ENCODE results near the gene INSYN1.
A peak's percentile ranks its signal among the peaks of the same experiment; 100 is the strongest.

INSYN1 gene

GRCh38 chr15:73754461-73754860 lies 1.3 kb upstream of the INSYN1 start:
- Histone ChIP-seq H3K36me3 (no peaks in the 10 kb centered on the region), H3K4me3 (no peak overlapping the region), H3K4me1 (peaks cover 0 to 26% (median 15%) of the 10 kb centered on the region in 4 donors), H3K9me3 (no peaks in the 10 kb centered on the region), H3K27me3 (peaks cover 0 to 56% of the 10 kb centered on the region in 2 donors), H3K27ac (no peak overlapping the region)
- intact Hi-C loops (cut with DNase I; ENCODE audit: low total_unique reads) = no loop called here
- no peak for DNase-seq
- TF ChIP-seq, protein P1, sequence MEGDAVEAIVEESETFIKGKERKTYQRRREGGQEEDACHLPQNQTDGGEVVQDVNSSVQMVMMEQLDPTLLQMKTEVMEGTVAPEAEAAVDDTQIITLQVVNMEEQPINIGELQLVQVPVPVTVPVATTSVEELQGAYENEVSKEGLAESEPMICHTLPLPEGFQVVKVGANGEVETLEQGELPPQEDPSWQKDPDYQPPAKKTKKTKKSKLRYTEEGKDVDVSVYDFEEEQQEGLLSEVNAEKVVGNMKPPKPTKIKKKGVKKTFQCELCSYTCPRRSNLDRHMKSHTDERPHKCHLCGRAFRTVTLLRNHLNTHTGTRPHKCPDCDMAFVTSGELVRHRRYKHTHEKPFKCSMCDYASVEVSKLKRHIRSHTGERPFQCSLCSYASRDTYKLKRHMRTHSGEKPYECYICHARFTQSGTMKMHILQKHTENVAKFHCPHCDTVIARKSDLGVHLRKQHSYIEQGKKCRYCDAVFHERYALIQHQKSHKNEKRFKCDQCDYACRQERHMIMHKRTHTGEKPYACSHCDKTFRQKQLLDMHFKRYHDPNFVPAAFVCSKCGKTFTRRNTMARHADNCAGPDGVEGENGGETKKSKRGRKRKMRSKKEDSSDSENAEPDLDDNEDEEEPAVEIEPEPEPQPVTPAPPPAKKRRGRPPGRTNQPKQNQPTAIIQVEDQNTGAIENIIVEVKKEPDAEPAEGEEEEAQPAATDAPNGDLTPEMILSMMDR (IDR thresholded peaks at IDR 0.05) = no peak

- Histone ChIP-seq H3K36me3 (no peaks in the 10 kb centered on the region), H3K9me3 (no peaks in the 10 kb centered on the region), H3K27me3 (peaks cover 0 to 43% of the 10 kb centered on the region in 2 donors), H3K4me1 (peaks cover 0 to 26% (median 15%) of the 10 kb centered on the region in 4 donors), H3K4me3 (peak overlapping the region; percentile 53 to 60), H3K27ac (peak overlapping the region; percentile 2 to 23)
- no peak for DNase-seq
- TF ChIP-seq, protein P1 (IDR thresholded peaks at IDR 0.05) = no peak
- intact Hi-C loops (cut with DNase I; ENCODE audit: low total_unique reads) = no loop called here
Observed at GRCh38 chr15:73752806-73753193, 351 bp downstream of the INSYN1 start.

DNA sequence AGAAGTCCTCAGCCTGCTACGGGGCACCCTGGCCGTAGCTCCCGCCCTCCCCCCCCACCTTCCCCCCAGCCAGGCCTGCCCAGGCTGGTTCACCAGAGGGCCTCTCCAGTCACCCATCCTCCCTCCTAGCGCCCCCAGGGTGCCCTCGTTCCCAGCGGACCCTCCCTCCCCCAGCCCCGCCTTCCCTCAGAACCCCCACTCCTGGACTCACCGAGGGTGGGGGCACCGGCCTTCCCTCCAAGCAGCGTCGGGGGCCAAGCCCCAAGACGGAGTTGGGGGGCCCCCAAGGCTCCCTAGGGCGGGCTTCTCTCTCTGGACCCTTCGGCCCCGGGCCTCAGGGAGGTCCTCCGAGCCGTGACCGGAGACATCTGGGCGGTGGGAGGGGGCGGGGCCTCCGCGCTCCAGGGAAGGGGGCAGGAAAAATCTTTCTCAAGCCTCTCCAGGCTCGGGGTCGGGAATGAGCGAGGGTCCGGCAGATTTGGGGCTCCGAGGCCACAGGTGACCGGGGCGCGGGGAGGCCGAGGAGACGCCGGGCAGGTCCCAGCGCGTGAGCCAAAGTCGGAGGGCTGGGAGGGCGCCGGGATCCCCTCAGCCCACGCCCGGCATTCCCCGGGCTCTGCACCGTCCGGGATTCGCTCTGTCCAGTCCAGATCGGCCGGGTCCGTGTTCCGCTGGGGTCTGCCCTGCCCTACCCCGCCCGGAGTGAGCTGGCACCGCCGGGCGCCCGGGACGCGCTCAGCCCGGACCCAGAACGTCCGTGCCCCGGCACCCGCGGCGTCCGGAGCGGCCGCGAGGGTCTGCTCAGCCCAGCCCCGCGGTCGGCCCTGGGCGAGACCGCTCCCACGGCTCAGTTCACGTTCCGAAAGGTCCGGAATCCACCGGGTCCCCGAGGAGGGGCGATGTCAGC lies 999 bp downstream of the INSYN1 start:
- no peaks in the 10 kb centered on the region for H3K36me3 ChIP-seq
- peaks cover 0 to 36% of the 10 kb centered on the region in 2 donors for H3K27me3 ChIP-seq

DNA sequence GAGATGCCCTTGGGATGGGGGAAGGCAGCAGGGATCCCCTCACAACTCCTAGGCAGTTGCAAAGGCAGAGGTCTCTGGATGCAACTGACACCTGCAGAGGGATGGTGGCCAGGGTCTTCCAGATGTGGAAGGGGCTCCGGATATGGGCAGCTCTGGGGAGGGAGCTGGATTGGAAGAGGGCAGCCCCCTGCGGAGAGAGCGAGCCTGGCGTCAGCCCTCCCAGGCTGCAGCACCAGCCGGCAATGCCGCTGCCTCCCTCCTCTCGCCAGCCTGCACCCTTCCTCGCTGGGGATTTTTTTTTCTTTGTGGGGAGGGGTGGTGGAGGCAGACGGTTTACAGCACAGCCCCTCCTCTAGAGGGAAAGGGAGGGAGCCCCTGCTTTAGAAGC lies 1.6 kb downstream of the INSYN1 start:
- intact Hi-C loops (cut with DNase I; ENCODE audit: low total_unique reads) = no loop called here
- Histone ChIP-seq H3K27ac (no peak overlapping the region), H3K4me3 (peak overlapping the region; percentile 53 to 60)

More for the DNA sequence above, 999 bp downstream of the INSYN1 start:
- peak overlapping the region; percentile 2 to 23 for H3K27ac ChIP-seq
- no peak for DNase-seq
- H3K9me3 ChIP-seq = no peaks in the 10 kb centered on the region
- peak overlapping the region; percentile 53 to 60 for H3K4me3 ChIP-seq
- intact Hi-C loops (cut with DNase I; ENCODE audit: low total_unique reads) = no loop called here
- peaks cover 0 to 26% (median 15%) of the 10 kb centered on the region in 4 donors for H3K4me1 ChIP-seq
- TF ChIP-seq, protein P1 (IDR thresholded peaks at IDR 0.05) = no peak

DNA sequence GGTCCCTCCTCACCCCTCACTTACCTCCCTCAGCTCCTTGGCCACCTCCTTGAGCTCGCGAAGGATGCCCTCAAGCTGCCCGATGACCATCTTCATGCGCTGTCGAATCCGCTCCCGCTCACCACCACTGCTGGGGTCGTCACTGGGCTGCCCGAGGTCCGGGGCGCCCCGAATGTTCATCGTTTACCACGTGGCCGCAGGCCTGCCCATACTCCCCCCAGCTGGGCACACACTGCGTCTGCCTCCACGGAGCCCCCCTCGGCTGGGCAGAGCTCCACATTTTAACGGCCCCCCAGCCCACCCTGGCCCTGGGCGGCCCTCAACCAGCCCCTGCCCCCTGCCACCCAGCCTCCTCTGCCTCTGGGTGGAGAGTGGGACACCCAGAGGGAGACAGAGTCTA lies 2.2 kb downstream of the INSYN1 start:
- H3K36me3 ChIP-seq = no peaks in the 10 kb centered on the region
- TF ChIP-seq, protein P1 (IDR thresholded peaks at IDR 0.05) = no peak
- H3K27ac ChIP-seq = no peak overlapping the region
- no peak for DNase-seq
- intact Hi-C loops (cut with DNase I; ENCODE audit: low total_unique reads) = no loop called here
- no peak overlapping the region for H3K4me3 ChIP-seq
- H3K4me1 ChIP-seq = peaks cover 0 to 26% (median 15%) of the 10 kb centered on the region in 4 donors
- H3K27me3 ChIP-seq = peaks cover 0 to 30% of the 10 kb centered on the region in 2 donors
- no peaks in the 10 kb centered on the region for H3K9me3 ChIP-seq

More for the DNA sequence above, 1.6 kb downstream of the INSYN1 start:
- TF ChIP-seq, protein P1 (IDR thresholded peaks at IDR 0.05) = no peak
- H3K9me3 ChIP-seq = no peaks in the 10 kb centered on the region
- H3K27me3 ChIP-seq = peaks cover 0 to 30% of the 10 kb centered on the region in 2 donors
- H3K4me1 ChIP-seq = peaks cover 0 to 26% (median 15%) of the 10 kb centered on the region in 4 donors
- H3K36me3 ChIP-seq = no peaks in the 10 kb centered on the region
- no peak for DNase-seq
